Measurements from ENCODE around the gene HADHB. TPM values are rescaled to one million over a fixed set of nuclear protein-coding genes. Genes with fewer than 3 reads are reported as not detected.

The HADHB gene
- total RNA-seq, 1 experiment from 2014 or later, result 41.3 TPM

DNA sequence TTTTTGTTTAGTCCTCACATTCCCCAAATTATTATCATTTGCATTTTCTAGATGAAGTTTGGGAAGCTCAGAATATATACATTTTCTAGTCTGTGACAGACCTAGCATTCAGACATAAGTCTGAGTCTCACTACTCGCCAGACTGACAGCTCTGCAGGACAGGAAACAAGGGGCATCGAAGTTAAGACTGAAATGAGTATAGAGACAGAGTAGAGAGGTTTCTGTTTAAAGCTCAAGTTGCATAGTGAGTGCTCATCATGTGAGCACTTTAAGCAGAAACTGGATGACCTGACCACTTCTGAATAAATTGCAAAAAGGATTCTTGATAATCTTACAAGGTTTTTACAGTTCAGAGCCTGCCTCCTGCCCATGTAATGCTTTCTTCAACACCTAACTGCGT is 1.1 kb downstream of the HADHB start:
- Histone ChIP-seq H3K79me1 (ENCODE audit: insufficient read depth, low read depth, low read length, poor library complexity, severe bottlenecking) (peaks cover 5% of the 10 kb centered on the region), H3K4ac (ENCODE audit: low read depth, low read length) (no peak overlapping the region), H3T11ph (ENCODE audit: low read length) (no peak overlapping the region), H2AK5ac (ENCODE audit: insufficient read length, low read length) (no peak overlapping the region), H2BK120ac (ENCODE audit: low read depth, low read length, poor library complexity, severe bottlenecking) (no peak overlapping the region), H4K91ac (ENCODE audit: insufficient read length, low read depth, low read length) (no peak overlapping the region), H2BK20ac (ENCODE audit: low read depth, low read length, poor library complexity, severe bottlenecking) (no peak overlapping the region), H3K9me3 (ENCODE audit: control insufficient read depth, low read depth, low read length) (no peaks in the 10 kb centered on the region), H4K20me1 (ENCODE audit: control insufficient read depth, insufficient read depth, insufficient read length) (peaks cover 2% of the 10 kb centered on the region), H2BK5ac (ENCODE audit: insufficient read length, low read length) (no peak overlapping the region), H3K23ac (ENCODE audit: insufficient read length, low read depth, low read length) (no peak overlapping the region), H3K9ac (ENCODE audit: extremely low read depth, insufficient read length, low read length) (peak overlapping the region; percentile 37), H3K23me2 (ENCODE audit: insufficient read length, low read depth, low read length, poor library complexity, severe bottlenecking) (peaks cover 18% of the 10 kb centered on the region), H3K4me1 (ENCODE audit: insufficient read depth, low read length) (no peaks in the 10 kb centered on the region), H3K79me2 (ENCODE audit: insufficient read depth, low read length) (peaks cover 15% of the 10 kb centered on the region; the same call in 1 of the 2 replicates), H3K14ac (ENCODE audit: insufficient read depth, low read length) (no peak overlapping the region), H2BK15ac (ENCODE audit: low read depth, low read length) (no peak overlapping the region), H4K5ac (ENCODE audit: insufficient read length, low read depth, low read length) (no peak overlapping the region), H4K8ac (replicated peaks; ENCODE audit: insufficient read length, low read depth, low read length) (no peak overlapping the region), H3K18ac (ENCODE audit: insufficient read length, low read depth, low read length) (no peak overlapping the region), H2BK12ac (ENCODE audit: insufficient read length, low read depth, low read length) (no peak overlapping the region), H3K56ac (ENCODE audit: insufficient read length, low read depth, low read length) (no peak overlapping the region), H3K27ac (ENCODE audit: insufficient read length, low read depth, low read length) (no peak overlapping the region), H2AFZ (ENCODE audit: low read length) (no peak overlapping the region), H3K27me3 (ENCODE audit: insufficient read depth, low read length) (no peaks in the 10 kb centered on the region), H3K4me2 (ENCODE audit: insufficient read depth, insufficient read length, low read length) (peak overlapping the region; percentile 87)
- TF ChIP-seq, protein P1, sequence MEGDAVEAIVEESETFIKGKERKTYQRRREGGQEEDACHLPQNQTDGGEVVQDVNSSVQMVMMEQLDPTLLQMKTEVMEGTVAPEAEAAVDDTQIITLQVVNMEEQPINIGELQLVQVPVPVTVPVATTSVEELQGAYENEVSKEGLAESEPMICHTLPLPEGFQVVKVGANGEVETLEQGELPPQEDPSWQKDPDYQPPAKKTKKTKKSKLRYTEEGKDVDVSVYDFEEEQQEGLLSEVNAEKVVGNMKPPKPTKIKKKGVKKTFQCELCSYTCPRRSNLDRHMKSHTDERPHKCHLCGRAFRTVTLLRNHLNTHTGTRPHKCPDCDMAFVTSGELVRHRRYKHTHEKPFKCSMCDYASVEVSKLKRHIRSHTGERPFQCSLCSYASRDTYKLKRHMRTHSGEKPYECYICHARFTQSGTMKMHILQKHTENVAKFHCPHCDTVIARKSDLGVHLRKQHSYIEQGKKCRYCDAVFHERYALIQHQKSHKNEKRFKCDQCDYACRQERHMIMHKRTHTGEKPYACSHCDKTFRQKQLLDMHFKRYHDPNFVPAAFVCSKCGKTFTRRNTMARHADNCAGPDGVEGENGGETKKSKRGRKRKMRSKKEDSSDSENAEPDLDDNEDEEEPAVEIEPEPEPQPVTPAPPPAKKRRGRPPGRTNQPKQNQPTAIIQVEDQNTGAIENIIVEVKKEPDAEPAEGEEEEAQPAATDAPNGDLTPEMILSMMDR (conservative IDR thresholded peaks at IDR 0.05), result no peak
- Mint-ChIP-seq H3K27me3 (ENCODE audit: low read depth) (no peaks in the 10 kb centered on the region), H3K9me3 (no peaks in the 10 kb centered on the region), H3K27ac (no peak overlapping the region), H3K4me1 (peaks cover 26 to 28% of the 10 kb centered on the region in 2 experiments), H3K4me3 (peak overlapping the region; percentile 96 to 98), H3K36me3 (ENCODE audit: insufficient read depth in 1 of 3, low read depth in 3 of 3) (no peaks in the 10 kb centered on the region)
- no CpG with 5 or more reads among the region's 3 CpGs for WGBS (ENCODE audit: extremely low coverage, insufficient read length, low lambda C conversion rate)
- DNase-seq, result no peak

Data from H9 (cell line).